ENCODE results near the gene PER3. TPM values are rescaled to one million over a fixed set of nuclear protein-coding genes. Genes with fewer than 3 reads are reported as not detected.

Gene PER3
- total RNA-seq, 2 donors from 2014 or later = 3.9 to 6.3 TPM

DNA sequence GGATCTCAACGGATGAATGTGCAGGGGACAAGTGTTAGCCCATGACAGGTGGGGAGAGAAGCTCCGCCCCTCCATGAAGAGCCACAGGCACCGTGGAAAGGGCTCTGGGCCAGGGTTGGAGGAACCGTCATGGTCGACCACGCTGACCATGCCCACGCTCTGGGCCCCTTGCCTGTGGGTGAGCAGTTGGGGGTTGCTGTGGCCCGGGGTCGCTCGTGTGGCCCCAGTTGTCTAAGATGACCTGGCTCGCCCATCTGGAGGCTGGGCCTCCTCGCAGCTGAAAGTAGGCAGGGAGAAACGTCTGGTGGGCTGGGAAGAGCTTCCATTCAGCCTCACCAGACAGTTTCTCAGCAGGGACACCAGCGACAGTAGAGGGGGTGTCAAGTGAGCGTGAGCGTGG lies 81.9 kb downstream of the PER3 start:
- Histone ChIP-seq H3K4me1 (ENCODE audit: control insufficient read depth, insufficient read depth, low read length) (no peaks in the 10 kb centered on the region), H3K9me3 (ENCODE audit: control insufficient read depth, low read length) (no peaks in the 10 kb centered on the region), H3K9ac (ENCODE audit: extremely low read depth, low read length, poor library complexity, severe bottlenecking) (no peak overlapping the region), H3K27me3 (ENCODE audit: control insufficient read depth, insufficient read depth, low read length, poor library complexity, severe bottlenecking) (no peaks in the 10 kb centered on the region), H3K4me3 (ENCODE audit: low read length) (no peak overlapping the region), H3K27ac (ENCODE audit: low read depth, low read length) (no peak overlapping the region), H3K36me3 (ENCODE audit: control insufficient read depth, insufficient read depth, low read length) (no peaks in the 10 kb centered on the region)
- 90 to 93% methylated on average over 7 to 16 of the region's 16 CpGs for WGBS, 2 experiments (ENCODE audit: insufficient coverage in 1 of 2, insufficient read length in 1 of 2)
- TF ChIP-seq, protein P1, sequence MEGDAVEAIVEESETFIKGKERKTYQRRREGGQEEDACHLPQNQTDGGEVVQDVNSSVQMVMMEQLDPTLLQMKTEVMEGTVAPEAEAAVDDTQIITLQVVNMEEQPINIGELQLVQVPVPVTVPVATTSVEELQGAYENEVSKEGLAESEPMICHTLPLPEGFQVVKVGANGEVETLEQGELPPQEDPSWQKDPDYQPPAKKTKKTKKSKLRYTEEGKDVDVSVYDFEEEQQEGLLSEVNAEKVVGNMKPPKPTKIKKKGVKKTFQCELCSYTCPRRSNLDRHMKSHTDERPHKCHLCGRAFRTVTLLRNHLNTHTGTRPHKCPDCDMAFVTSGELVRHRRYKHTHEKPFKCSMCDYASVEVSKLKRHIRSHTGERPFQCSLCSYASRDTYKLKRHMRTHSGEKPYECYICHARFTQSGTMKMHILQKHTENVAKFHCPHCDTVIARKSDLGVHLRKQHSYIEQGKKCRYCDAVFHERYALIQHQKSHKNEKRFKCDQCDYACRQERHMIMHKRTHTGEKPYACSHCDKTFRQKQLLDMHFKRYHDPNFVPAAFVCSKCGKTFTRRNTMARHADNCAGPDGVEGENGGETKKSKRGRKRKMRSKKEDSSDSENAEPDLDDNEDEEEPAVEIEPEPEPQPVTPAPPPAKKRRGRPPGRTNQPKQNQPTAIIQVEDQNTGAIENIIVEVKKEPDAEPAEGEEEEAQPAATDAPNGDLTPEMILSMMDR (conservative IDR thresholded peaks at IDR 0.05) = no peak
- Mint-ChIP-seq H3K4me3 (no peak overlapping the region), H3K36me3 (ENCODE audit: low read depth) (no peaks in the 10 kb centered on the region), H3K27ac (no peak overlapping the region), H3K4me1 (no peaks in the 10 kb centered on the region), H3K27me3 (ENCODE audit: insufficient read depth) (peaks cover 7% of the 10 kb centered on the region), H3K9me3 (no peaks in the 10 kb centered on the region)
- no peak for DNase-seq

DNA sequence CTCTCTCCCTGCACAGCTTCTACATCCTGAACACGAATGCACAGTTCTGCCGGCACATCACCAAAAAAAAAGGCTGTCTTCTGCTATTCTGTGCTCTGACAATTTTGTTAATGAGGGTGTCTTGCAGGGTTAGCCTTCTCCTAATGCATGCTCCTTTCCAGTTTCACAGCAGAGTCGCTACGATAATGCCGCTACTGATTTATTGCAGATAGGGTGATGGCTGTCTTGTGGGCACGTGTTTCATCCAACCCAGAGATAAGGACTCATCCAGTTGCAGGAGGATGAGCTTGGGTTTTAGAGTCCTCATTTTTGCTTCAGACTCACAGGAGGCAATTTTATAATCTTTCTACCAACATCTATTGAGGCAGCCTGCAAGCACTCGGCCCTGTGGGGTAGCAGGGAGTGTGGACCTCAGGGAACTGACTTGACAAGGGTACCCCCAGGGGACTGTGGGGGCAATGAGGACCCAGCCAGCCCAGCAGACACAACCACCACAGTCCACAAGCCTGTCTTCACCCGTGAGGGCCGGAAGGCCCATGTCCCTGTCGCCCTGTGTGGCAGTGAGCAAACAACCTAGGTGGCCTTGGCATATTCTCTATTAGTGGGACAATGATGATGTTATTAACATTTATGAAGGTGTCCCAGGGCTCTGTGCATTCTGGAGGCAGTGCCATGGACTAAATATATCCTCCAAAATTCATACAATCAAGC lies 84.1 kb downstream of the PER3 start:
- H3K4me3 ChIP-seq (ENCODE audit: low read length) = no peak overlapping the region
- no peak overlapping the region for H3K27ac ChIP-seq (ENCODE audit: low read depth, low read length)
- Mint-ChIP-seq H3K4me3 (no peak overlapping the region), H3K27me3 (ENCODE audit: insufficient read depth) (peaks cover 7% of the 10 kb centered on the region), H3K27ac (no peak overlapping the region), H3K36me3 (ENCODE audit: low read depth) (no peaks in the 10 kb centered on the region), H3K9me3 (no peaks in the 10 kb centered on the region), H3K4me1 (no peaks in the 10 kb centered on the region)
- WGBS, 2 experiments (ENCODE audit: insufficient coverage in 1 of 2, insufficient read length in 1 of 2) = 88 to 90% methylated on average over 6 to 10 of the region's 10 CpGs
- no peaks in the 10 kb centered on the region for H3K36me3 ChIP-seq (ENCODE audit: control insufficient read depth, insufficient read depth, low read length)
- DNase-seq = no peak
- no peaks in the 10 kb centered on the region for H3K9me3 ChIP-seq (ENCODE audit: control insufficient read depth, low read length)
- H3K4me1 ChIP-seq (ENCODE audit: control insufficient read depth, insufficient read depth, low read length) = no peaks in the 10 kb centered on the region
- TF ChIP-seq, protein P1 (conservative IDR thresholded peaks at IDR 0.05) = no peak
- H3K9ac ChIP-seq (ENCODE audit: extremely low read depth, low read length, poor library complexity, severe bottlenecking) = no peak overlapping the region
- no peaks in the 10 kb centered on the region for H3K27me3 ChIP-seq (ENCODE audit: control insufficient read depth, insufficient read depth, low read length, poor library complexity, severe bottlenecking)

DNA sequence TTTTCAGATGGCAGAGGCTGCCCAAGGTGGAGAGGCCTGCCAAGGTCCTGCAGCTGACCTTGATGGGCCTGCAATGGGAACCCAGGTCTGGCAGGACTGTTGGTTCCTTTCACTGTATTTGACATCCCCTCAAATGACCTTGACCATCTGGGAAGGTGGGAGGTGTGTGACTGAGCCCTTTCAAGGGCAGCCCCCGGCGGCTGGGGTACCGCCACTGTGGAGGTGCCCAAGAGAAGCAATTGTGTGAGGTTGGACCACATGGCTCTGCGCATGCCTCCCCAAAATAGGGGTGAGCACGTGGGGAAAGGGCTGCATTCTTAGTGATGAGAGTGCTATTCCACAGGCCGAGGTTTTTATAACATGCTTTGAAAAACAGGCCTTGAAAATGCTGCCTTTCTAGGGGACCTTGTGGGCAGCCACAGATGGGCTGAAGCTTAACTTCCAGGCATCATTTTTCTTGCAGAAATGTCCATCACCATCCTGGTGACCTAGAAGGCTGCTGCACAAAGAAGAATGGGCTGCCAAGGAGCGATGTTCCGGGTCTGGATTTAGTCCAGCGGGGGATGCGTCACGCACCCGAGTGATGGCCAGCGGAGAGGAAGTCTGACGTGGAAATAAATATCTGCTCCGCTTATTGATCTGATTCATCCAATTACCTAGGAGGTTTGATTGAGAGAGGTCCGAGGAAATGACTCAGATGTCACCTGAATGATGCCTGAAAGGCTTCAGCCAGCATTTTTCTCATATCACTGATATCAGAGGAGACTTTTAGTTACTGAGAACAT lies 85.2 kb downstream of the PER3 start:
- TF ChIP-seq, protein P1 (conservative IDR thresholded peaks at IDR 0.05) = no peak
- Histone ChIP-seq H3K36me3 (ENCODE audit: control insufficient read depth, insufficient read depth, low read length) (no peaks in the 10 kb centered on the region), H3K27me3 (ENCODE audit: control insufficient read depth, insufficient read depth, low read length, poor library complexity, severe bottlenecking) (no peaks in the 10 kb centered on the region), H3K4me3 (ENCODE audit: low read length) (no peak overlapping the region), H3K9ac (ENCODE audit: extremely low read depth, low read length, poor library complexity, severe bottlenecking) (no peak overlapping the region), H3K4me1 (ENCODE audit: control insufficient read depth, insufficient read depth, low read length) (no peaks in the 10 kb centered on the region), H3K9me3 (ENCODE audit: control insufficient read depth, low read length) (no peaks in the 10 kb centered on the region), H3K27ac (ENCODE audit: low read depth, low read length) (no peak overlapping the region)
- Mint-ChIP-seq H3K36me3 (ENCODE audit: low read depth) (no peaks in the 10 kb centered on the region), H3K27me3 (ENCODE audit: insufficient read depth) (peaks cover 5% of the 10 kb centered on the region), H3K4me1 (no peaks in the 10 kb centered on the region), H3K4me3 (no peak overlapping the region), H3K27ac (no peak overlapping the region), H3K9me3 (no peaks in the 10 kb centered on the region)
- no peak for DNase-seq
- WGBS, 2 experiments (ENCODE audit: insufficient coverage in 1 of 2, insufficient read length in 1 of 2) = 92% methylated on average over 15 to 16 of the region's 16 CpGs

Measured in endodermal cell (in vitro differentiated cells).